NCI-H2107 treated with DMSO at 0.1 percent for 48 hours (cell line): Measurements from ENCODE around the gene SIPA1.
"Not testable (repeated sequence)": the region's sequence is repeated elsewhere in the genome, so short reads cannot be mapped to it uniquely, and the experiment has no call there.

ENCODE experiments used
- DNase-seq: peaks from one replicate; lab custom pipeline; 2025; ENCODE audit not compliant: unreplicated experiment; lab: John Stamatoyannopoulos, UW

The SIPA1 gene

DNA sequence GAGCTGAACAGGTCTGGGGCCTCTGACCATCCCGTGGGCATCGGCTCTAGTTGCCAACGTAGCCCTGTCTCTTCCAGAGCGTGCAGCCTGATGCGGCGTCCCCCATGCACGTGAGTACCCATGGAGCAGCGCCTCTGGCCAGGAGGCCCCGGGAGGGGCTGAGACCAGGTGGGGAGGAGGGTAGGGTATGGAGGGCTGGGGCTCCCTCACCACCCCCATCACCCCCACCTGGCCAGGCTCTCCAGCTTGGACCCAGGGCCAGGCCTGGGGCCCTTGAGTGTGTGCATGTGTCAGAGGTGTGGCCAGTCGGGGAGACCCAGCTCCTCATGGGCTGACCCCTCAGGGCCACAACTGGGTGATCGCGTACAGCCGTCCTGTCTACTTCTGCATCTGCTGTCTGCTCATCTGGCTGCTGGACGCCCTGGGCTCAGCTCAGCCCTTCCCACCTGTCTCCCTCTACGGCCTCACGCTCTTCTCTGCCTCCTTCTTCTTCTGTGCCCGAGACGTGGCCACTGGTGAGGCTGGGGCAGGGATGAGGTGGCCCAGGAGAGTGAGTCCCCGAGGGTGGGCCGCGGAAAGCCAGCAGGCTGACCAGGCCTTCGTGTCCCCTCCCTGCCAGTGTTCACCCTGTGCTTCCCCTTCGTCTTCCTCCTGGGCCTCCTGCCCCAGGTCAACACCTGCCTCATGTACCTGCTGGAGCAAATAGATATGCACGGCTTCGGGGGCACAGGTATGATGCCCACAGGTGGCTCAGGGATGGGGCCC, 13.9 kb upstream of the SIPA1 start:
- DNase-seq: no peak

DNA sequence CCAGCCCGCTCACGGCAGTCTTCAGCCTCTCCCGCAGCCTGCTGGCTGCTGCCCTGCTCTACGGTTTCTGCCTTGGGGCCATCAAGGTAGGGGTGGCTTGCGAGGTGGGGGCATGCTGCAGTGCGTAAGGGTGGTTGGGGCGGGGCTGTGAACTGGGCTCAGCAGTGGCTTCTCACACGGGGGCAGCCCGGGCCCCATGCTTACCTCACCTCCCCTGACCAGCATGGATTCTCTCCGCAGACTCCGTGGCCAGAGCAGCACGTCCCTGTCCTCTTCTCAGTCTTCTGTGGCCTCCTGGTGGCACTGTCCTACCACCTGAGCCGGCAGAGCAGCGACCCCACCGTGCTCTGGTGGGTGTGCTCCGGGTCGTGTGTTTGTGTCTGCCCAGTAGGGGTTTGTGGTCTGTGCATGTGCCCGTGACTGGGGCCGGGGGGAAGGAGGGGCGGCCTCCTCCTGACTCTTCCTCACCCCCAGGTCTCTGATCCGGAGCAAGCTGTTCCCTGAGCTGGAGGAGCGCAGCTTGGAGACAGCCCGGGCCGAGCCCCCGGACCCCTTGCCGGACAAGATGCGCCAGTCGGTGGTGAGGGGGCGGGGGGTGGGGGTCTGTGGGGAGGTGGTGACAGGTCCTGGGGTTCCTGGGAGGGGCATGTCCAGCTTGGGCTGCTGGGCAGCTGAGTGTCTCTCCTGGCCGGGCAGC, 12.8 kb upstream of the SIPA1 start:
- no peak for DNase-seq

DNA sequence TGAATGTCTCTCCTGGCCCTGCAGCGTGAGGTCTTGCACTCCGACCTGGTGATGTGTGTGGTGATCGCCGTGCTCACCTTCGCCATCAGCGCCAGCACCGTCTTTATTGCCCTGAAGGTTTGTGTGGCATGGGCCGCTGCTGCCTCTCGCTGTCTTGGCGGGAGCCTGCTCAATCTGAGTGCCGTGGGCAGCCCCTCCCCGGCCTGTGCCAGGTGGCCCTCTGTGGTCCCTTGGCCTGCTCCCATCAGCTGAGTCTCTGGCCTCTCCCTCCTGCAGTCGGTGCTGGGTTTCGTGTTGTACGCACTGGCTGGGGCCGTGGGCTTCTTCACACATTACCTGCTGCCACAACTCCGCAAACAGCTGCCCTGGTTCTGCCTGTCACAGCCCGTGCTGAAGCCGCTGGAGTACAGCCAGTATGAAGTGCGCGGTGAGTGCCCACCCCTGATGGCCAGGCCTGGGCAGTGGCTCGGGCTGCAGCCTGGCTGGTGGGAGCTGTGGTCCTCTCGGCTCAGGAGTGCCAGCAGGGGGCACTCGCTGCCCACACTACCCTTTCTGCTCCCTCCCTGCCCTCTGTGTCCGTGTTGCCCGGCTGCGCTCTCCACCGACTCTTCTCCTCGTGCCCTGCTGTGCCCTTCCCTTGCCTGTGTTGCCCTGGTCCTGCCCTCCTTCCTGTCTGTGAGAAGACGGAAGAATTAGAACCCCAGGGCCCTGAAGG, 12.1 kb upstream of the SIPA1 start:
- DNase-seq: peak; percentile 34

DNA sequence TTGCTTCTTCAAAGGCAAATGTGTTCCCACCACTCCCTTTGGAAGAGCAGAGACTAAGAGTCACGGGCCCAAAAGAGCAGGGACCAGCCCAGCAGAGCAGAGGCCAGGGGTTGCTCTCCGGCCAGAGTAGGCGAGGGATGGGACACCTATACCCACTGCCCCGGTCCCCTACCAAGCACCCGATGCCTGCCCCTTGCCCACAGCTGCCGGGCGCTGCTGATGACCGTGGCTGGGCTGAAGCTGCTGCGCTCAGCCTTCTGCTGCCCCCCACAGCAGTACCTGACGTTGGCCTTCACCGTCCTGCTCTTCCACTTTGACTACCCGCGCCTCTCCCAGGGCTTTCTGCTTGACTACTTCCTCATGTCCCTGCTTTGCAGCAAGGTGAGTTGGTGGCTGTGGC, 10.7 kb upstream of the SIPA1 start:
- DNase-seq: no peak

DNA sequence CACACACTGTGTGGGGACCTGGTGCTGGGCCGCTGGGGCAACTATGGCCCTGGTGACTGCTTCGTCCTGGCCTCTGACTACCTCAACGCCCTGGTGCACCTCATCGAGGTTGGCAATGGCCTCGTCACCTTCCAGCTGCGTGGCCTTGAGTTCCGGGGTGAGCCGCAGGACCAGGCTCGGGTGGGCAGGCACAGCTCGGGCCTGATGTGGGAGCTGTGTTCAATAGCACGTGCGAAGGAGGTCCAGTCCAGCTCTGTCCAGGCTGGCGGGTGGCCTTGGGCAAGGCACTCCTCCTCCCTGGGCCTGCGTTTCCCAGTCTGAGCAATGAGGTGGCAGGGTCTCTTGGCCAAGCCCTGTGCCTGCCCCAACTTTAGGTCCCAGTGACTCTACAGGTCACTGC, 8.3 kb upstream of the SIPA1 start:
- no peak for DNase-seq

DNA sequence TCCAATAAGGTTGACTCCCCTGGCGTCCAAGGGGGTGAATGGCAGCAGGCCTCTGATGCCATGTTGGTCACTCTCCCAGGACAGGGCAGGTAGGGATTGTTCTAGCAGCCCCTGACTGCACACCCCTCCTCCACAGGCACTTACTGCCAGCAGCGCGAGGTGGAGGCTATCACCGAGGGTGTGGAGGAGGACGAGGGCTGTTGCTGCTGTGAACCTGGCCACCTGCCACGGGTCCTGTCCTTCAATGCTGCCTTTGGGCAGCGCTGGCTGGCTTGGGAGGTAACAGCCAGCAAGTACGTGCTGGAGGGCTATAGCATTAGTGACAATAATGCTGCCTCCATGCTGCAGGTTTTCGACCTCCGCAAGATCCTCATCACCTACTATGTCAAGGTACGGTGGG, 7.7 kb upstream of the SIPA1 start:
- DNase-seq: no peak

DNA sequence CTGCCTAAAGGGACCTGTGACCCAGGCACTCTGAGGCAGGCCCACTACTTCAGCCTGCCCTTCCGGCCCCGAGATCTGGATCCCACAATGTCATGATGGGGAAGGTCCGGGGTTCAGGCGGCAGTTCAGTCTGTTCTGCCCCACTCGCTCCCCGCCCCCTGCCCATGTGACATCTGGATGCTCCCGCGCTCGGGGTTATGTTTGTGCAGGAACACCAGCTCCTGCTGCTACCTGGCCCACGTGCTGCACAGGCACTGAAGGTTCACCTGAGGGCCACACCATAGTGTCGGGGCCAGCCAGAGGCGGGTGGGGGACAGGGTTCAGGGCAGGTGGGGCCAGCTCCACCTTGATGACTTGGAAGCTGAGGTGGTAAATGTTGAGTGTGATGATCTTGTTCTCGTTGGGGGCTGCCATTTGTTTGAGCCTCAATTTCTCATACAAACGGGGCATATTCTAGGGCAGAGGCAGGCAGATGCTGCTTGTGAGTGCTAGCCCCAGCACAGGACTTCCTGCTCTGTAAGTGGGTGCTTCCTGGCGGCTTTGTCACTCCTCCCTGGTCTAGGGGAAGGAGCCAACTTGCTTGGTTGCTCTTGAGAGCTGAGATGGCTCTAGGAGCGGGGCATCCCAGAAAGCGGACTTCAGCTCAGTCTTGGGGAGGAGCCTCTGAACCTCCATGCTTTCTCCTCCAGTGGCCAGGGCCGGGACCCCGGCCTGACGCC, 4.4 kb upstream of the SIPA1 start:
- DNase-seq: no peak

DNA sequence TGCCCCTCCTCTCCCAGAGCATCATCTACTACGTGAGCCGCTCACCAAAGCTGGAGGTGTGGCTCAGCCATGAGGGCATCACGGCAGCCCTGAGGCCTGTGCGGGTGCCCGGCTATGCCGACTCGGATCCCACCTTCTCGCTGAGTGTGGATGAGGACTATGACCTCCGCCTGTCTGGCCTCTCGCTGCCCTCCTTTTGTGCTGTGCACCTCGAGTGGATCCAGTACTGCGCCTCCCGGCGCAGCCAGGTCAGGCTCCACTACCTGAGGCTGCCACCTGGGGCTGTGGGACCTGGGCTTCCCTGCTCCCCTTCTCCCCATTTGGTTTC, 3.8 kb upstream of the SIPA1 start:
- DNase-seq: no peak

DNA sequence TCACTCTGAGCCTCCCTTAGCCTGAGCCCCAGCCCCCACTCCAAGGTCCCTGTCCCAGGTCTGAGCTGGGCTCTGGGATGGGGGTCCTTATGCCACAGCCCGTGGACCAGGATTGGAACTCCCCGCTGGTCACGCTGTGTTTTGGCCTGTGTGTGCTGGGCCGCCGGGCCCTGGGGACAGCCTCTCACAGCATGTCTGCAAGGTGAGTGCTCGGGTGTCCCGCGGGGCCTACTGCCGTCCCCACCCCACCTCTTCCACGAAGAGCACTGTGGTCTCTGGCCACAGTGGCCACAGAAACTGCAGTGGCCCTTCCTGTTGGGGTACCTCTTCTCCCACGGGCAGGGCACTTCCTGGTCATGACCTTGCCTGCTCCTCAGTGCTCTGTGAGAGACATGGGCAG, 3.5 kb upstream of the SIPA1 start:
- no peak for DNase-seq

DNA sequence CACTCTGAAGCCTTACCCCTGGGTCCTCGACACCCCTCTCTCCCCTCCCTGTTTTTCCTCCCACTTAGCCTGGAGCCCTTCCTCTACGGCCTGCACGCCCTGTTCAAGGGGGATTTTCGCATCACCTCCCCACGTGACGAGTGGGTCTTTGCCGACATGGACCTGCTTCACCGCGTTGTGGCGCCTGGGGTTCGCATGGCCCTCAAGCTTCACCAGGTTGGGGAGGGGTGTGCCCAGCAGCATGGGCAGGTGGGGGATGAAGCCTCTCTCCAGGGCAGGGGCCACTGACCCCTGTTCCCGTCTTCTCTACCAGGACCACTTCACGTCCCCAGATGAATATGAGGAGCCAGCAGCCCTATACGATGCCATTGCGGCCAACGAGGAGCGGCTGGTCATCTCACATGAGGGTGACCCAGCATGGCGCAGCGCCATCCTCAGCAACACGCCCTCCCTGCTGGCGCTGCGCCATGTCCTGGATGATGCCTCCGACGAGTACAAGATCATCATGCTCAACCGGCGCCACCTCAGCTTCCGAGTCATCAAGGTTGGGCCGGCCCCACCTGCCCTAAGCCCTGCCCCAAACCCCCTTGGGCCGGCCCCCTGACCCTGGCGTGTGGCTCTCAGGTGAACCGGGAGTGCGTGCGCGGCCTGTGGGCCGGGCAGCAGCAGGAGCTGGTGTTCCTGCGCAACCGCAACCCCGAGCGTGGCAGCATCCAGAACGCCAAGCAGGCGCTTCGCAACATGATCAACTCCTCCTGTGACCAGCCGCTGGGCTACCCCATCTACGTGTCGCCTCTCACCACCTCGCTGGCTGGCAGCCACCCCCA, 2.8 kb upstream of the SIPA1 start:
- no peak for DNase-seq

DNA sequence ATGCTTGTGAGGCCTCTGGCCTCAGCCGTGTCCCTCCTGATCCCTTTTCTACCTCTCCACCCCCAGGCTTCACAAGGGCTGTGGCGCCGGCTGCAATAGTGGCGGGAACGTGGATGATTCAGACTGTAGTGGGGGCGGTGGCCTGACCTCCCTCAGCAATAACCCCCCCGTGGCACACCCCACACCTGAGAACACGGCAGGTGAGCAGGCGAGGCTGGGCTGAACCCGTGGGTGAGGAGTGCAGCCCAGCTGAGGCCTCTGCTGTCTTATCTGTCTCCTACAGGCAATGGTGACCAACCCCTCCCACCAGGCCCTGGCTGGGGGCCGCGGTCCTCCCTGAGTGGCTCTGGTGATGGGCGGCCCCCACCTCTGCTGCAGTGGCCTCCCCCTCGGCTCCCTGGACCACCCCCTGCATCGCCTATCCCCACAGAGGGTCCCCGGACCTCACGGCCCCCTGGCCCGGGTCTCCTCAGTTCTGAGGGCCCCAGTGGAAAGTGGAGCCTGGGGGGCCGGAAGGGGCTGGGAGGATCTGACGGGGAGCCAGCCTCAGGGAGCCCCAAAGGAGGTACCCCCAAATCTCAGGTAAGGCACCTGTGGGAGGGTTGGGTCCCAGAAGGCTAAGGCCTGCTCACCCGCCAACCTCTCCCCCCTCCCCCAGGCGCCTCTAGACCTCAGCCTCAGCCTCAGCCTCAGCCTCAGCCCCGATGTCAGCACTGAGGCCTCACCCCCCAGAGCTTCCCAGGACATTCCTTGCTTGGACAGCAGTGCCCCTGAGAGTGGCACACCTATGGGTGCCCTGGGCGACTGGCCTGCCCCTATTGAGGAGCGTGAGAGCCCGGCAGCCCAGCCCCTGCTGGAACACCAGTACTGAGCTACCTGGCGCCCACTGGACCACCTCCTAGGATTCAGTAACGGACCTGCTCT, 1.5 kb upstream of the SIPA1 start:
- DNase-seq: no peak

DNA sequence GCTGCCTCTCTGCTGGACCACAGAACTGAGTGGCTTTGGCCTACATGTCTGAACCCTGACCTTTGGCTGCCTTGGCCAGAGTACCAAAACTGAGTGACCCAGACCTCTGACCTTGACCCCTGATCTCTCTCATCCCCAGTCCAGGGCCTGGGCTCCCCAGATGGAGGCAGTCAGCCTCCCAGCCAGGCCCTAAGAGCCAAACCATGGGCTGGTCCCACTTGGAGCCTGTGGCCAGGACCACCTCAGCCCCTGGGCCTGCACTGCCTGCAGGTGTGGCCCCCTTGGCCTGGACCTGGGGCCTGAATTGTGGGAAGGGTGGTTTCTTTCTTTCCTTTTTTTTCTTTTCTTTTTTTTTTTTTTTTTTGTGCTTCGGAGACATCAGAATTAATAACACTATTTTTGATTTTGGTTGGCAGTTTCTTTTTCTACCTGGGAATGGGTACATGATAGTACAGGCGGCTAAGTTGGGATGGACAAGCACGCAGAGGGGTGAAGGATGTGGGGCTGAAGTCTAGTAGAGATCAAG, 806 bp upstream of the SIPA1 start:
- no peak for DNase-seq

DNA sequence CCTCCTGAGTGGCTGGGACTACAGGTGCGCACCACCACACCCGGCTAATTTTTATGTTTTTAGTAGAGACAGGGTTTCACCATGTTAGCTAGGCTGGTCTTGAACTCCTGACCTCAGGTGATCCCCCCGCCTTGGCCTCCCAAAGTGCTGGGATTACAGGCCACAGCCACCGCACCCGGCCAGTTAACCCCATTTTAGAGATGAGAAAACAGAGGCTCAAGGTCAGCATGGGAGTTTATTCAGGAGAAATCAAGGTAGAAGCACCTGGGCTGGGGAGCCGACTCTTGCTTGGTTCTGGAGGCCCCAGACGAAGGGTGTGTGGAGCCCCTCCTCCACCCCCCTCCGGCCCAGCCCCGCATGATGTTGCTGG, 1.3 kb downstream of the SIPA1 start:
- not testable (repeated sequence) for DNase-seq

DNA sequence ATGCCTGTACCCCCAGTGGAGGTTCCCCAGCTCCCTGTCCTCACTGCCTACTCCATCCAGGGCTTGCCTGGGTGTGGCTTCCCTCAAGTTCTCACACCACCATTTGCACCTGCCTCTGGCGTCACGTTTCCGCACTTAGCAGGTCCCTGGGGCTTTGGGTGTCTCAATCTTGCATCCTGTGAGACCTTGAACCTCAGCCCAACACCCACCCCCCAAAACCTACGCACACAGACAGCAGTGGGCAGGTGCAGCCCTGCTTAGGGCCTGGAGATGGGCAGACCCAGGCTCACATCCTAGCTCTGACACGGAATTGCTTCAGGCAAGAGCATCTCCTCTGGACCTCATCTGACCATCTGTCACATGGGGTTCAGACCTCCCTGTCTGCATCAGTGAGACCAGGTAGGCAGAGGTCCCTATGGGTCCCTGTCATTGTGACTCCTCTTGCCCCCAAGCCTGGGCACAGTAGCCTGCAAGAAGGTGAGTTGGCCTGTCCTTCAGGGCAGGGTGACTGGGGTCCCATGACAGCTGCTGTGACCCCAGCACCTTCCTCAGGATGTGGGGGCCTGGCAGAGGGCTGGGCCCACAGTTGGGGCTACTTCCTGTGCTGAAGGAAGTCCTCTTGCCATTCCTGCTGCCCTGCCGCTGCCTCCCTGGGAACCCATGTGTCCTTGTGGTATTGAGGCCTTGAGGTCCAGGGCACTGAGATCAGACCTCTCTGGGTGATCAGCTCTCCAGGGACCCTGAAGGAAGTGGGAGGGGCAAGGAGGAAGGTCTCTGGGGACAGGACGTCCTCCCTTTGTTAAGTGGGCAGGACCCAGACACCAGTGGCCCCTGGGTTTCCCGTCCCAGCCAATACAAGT, 2.0 kb downstream of the SIPA1 start:
- peak; percentile 77 for DNase-seq

DNA sequence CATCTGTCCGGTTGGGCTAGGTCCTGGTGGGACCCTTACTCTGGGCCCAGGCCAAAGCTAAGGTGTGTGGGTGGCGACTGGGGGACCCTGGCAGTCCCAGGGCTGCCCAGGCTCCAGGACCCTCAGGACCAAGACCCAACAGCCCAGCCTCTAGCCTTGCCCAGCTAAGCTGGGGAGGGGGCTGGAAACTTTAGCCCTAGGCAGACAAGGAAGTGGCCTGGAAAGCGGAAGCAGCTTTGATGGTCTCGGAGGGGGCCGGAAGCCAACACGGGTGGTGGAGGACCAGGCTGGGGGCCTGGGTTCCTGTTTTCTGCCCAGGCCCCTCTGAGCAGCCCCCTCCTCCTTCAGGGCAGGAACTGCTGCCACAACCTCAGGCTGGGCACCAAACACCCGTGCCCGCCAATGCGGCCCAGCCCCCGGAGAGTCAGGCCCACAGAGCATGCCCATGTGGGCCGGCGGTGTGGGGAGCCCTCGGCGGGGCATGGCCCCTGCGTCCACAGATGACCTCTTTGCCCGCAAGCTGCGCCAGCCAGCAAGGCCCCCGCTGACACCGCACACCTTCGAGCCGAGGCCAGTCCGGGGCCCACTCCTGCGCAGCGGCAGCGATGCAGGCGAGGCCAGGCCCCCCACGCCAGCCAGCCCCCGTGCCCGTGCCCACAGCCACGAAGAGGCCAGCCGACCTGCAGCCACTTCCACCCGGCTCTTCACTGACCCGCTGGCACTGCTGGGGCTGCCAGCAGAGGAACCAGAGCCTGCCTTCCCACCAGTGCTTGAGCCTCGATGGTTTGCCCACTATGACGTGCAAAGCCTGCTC, 2.8 kb downstream of the SIPA1 start:
- DNase-seq: no peak

DNA sequence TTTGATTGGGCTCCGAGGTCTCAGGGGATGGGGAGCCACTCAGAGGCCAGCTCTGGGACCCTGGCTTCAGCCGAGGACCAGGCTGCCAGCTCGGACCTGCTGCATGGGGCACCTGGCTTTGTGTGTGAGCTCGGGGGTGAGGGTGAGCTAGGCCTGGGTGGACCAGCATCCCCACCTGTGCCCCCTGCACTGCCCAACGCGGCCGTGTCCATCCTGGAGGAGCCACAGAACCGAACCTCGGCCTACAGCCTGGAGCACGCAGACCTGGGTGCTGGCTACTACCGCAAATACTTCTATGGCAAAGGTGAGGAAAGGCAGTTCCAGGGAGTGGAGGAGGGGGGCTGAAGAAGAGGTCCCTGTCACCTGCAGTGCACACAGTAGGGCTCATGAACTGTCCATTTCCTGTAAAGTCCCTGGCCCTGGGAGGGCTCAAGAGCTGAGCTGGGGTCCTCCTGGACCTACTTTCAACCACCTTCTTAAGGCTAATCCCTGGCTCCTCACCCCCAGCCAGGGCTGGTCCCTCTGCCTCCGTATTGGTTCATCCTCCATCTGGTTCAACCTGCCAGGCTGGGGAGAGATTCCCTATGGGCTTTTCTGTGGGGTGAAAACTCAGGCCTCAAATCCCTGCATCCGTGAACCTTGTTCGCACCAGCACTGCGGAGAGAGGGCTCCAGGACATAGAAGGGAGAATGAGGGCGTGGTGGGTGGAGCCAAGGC, 3.6 kb downstream of the SIPA1 start:
- no peak for DNase-seq

DNA sequence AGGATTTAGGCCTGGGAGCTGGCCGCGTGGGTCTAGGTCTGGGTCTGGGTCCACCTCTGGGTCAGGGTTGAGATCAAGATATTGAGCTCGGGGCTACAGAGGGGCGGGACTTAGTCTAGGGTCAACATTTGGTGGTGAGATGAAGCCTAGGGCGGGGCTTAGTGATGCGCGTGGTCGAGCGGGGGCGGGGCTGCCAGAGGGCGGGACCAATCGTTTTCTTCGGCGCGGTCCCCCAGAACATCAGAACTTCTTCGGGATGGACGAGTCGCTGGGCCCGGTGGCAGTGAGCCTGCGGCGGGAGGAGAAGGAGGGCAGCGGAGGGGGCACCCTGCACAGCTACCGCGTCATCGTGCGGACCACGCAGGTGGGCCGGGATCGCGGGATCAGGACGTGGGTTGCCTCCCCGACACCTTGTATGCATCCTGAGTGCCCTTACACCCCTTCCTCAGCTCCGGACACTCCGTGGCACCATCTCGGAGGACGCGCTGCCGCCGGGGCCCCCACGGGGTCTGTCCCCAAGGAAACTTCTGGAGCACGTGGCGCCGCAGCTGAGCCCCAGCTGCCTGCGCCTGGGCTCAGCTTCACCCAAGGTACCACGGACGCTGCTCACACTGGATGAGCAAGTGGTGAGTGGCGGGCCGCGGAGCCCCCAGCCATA, 4.2 kb downstream of the SIPA1 start:
- DNase-seq: no peak
